Measurements from ENCODE around the gene LURAP1L. TPM values are rescaled to one million over a fixed set of nuclear protein-coding genes. Genes with fewer than 3 reads are reported as not detected.

Gene LURAP1L
- total and polyA plus RNA-seq, 2 experiments from 2014 or later = 0.86 to 1.5 TPM

DNA sequence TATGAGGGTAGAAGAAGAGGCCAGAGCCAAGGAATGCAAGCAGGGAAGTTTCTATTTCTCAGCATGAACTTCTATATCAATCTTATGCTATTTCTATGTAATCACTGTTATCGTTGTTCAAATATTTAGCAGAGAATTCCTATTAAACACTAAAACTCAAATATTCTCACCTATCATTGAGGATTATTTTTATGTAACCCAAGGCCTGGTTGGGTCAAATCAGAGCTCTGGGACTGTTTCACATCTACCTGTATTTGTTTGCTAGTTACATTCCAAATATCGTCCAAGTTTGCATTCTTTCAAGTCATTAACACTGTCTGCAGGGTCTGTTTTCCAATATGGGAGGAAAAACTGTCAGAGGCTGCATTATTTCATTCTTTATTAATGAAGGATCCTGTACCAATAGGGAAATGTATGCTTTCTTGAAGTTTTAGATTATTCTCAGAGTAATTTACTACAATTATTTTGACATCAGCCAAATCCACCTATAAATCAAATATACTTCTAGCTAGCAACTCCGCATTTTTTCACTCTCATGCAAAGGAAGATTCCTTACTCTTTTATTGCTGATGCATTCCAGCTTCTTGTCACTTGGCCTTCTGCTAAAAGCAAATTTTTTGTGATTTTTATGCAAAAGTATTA, 52.2 kb downstream of the LURAP1L start:
- Histone ChIP-seq H3K9me3 (ENCODE audit: low read depth) (no peaks in the 10 kb centered on the region), H3K4me3 (no peak overlapping the region), H3K27ac (no peak overlapping the region), H3K36me3 (no peaks in the 10 kb centered on the region), H3K4me1 (ENCODE audit: low read depth) (no peaks in the 10 kb centered on the region), H3K27me3 (no peaks in the 10 kb centered on the region)
- TF ChIP-seq, protein P1, sequence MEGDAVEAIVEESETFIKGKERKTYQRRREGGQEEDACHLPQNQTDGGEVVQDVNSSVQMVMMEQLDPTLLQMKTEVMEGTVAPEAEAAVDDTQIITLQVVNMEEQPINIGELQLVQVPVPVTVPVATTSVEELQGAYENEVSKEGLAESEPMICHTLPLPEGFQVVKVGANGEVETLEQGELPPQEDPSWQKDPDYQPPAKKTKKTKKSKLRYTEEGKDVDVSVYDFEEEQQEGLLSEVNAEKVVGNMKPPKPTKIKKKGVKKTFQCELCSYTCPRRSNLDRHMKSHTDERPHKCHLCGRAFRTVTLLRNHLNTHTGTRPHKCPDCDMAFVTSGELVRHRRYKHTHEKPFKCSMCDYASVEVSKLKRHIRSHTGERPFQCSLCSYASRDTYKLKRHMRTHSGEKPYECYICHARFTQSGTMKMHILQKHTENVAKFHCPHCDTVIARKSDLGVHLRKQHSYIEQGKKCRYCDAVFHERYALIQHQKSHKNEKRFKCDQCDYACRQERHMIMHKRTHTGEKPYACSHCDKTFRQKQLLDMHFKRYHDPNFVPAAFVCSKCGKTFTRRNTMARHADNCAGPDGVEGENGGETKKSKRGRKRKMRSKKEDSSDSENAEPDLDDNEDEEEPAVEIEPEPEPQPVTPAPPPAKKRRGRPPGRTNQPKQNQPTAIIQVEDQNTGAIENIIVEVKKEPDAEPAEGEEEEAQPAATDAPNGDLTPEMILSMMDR (IDR thresholded peaks at IDR 0.05; ENCODE audit: low read depth, low read length) = no peak
- DNase-seq (ENCODE audit: low read depth in 1 of 2, low spot score in 1 of 2) = no peak

DNA sequence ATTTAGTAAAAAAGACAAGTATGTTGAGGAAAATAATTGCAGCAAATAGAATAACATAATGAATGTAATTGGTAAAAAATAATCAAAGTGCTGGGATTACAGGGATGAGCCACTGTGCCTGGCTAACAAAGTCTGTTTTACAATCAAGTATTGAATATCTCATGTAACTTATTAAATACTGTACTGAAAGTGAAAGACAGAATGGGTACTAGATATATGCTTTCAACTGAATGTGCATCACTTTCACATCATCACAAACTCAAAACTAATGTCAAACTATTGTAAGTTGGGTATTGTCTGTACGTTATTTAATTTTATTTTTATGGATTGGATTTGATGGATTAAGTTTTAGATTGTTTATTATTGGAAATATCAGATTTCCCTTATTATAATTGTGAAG, 58.9 kb downstream of the LURAP1L start:
- no peaks in the 10 kb centered on the region for H3K36me3 ChIP-seq
- TF ChIP-seq, protein P1 (IDR thresholded peaks at IDR 0.05; ENCODE audit: low read depth, low read length) = no peak
- DNase-seq (ENCODE audit: low read depth in 1 of 2, low spot score in 1 of 2) = no peak
- H3K9me3 ChIP-seq (ENCODE audit: low read depth) = no peaks in the 10 kb centered on the region
- H3K4me3 ChIP-seq = no peak overlapping the region
- no peaks in the 10 kb centered on the region for H3K4me1 ChIP-seq (ENCODE audit: low read depth)
- H3K27ac ChIP-seq = no peak overlapping the region
- H3K27me3 ChIP-seq = no peaks in the 10 kb centered on the region

DNA sequence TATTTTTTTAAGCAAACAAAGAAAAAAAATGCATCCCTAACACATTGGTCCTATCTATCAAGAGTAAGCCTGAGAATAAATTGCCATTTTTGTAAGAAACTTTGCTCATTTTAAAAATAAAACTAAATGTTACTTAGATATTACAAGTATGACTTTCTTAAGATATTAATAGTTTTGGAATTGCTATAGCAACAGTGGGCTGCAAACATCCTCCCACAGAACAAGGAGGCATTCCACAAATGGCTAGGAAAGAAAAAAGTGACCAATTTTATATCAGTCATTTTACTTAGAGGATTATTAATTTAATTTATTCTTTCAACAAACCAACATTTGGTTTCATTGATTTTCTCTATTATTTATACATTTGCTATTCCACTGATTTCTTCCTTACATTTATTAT, 63.7 kb downstream of the LURAP1L start:
- peak in 1 of 2 donors; percentile 62 for DNase-seq (ENCODE audit: low read depth in 1 of 2, low spot score in 1 of 2)
- H3K36me3 ChIP-seq = no peaks in the 10 kb centered on the region
- no peak overlapping the region for H3K27ac ChIP-seq
- no peak overlapping the region for H3K4me3 ChIP-seq
- TF ChIP-seq, protein P1 (IDR thresholded peaks at IDR 0.05; ENCODE audit: low read depth, low read length) = no peak
- no peaks in the 10 kb centered on the region for H3K27me3 ChIP-seq
- H3K4me1 ChIP-seq (ENCODE audit: low read depth) = no peaks in the 10 kb centered on the region
- H3K9me3 ChIP-seq (ENCODE audit: low read depth) = no peaks in the 10 kb centered on the region

DNA sequence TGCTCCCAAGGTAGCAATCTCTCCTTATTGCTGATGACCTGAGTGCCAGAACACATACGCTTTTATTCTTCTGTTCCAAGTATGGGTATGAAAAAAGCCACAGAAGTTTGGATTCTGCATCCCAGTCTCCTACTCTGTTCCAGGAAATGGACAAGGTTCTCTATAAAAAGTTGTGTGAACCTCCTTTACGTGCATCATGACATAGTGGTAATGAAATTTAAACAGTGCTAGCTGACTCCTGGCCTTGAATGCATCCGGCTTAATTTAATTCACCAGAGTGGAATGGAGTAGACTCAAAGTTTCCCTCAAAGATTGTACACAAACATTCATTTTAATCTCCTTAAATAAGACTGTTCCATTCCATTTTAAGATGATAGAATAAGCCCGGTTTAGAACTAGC, 68.9 kb downstream of the LURAP1L start:
- Histone ChIP-seq H3K36me3 (no peaks in the 10 kb centered on the region), H3K27ac (no peak overlapping the region), H3K27me3 (no peaks in the 10 kb centered on the region), H3K9me3 (ENCODE audit: low read depth) (no peaks in the 10 kb centered on the region), H3K4me3 (no peak overlapping the region), H3K4me1 (ENCODE audit: low read depth) (no peaks in the 10 kb centered on the region)
- TF ChIP-seq, protein P1 (IDR thresholded peaks at IDR 0.05; ENCODE audit: low read depth, low read length) = no peak
- DNase-seq (ENCODE audit: low read depth in 1 of 2, low spot score in 1 of 2) = no peak

DNA sequence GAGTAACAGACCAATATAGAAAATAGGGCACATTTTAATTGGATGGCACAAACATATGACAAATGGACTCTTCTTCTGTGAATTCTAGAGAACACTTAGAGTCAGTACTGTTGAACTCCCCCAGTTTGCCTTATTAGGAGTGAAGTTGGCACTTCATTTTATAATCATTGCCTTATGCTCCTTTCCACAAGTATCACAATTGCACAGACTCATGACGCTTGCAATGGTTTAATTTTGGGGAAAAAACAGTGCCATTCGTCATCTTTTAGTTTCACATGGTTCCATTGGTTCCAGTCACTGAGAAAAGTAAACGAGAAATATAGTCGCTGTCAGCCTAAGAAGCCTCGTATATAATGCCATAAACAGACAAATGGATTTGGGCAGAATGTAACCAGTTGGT, 71.2 kb downstream of the LURAP1L start:
- Histone ChIP-seq H3K27ac (no peak overlapping the region), H3K36me3 (no peaks in the 10 kb centered on the region), H3K9me3 (ENCODE audit: low read depth) (no peaks in the 10 kb centered on the region), H3K27me3 (no peaks in the 10 kb centered on the region), H3K4me3 (no peak overlapping the region), H3K4me1 (ENCODE audit: low read depth) (no peaks in the 10 kb centered on the region)
- no peak for DNase-seq (ENCODE audit: low read depth in 1 of 2, low spot score in 1 of 2)
- TF ChIP-seq, protein P1 (IDR thresholded peaks at IDR 0.05; ENCODE audit: low read depth, low read length) = no peak
